ENCODE measurements around the gene CTNNA1.
"Not testable (repeated sequence)": the region's sequence is repeated elsewhere in the genome, so short reads cannot be mapped to it uniquely, and the experiment has no call there.

GRCh38 chr5:138751344-138751743, 1.9 kb upstream of the CTNNA1 start:
- not testable (repeated sequence) for TF ChIP-seq POLR2A (IDR thresholded peaks at IDR 0.05); CTCF (IDR thresholded peaks at IDR 0.05 in 4 of 5, conservative IDR thresholded peaks at IDR 0.05 in 1 of 5)
